Stimulated activated effector memory CD8-positive, alpha-beta T cell treated with anti-CD3 and anti-CD28 coated beads, Interleukin-12 subunit alpha, Interleukin-12 subunit beta, amount 100 ng/mL, for 72 hours (primary cell): Measurements from ENCODE around the gene PHACTR3.
A peak's percentile ranks its signal among the peaks of the same experiment; 100 is the strongest.
"Not testable (repeated sequence)": the region's sequence is repeated elsewhere in the genome, so short reads cannot be mapped to it uniquely, and the experiment has no call there.

Source experiments
- ATAC-seq: fragments of 150-1000 bp; cut with Tn5 transposase; 2 replicates; pipeline ENCODE4 v1.10.0; 2021
- DNase-seq, 2 donors: peaks; one replicate each; pipeline ENCODE4 v3.0.0; 2021 to 2022; ENCODE audit warnings: low spot score in 2 of 2
- H3K27ac Mint-ChIP-seq: one replicate; pipeline ENCODE4 v1.8.0; 2022; ENCODE audit warnings: mild to moderate bottlenecking, mixed read lengths
- H3K36me3 Mint-ChIP-seq: one replicate; pipeline ENCODE4 v1.8.0; 2022; ENCODE audit warnings: mild to moderate bottlenecking, mixed read lengths
- H3K4me1 Mint-ChIP-seq: one replicate; pipeline ENCODE4 v1.8.0; 2022; ENCODE audit warnings: mixed read lengths
- H3K4me3 Mint-ChIP-seq: one replicate; pipeline ENCODE4 v1.8.0; 2022; ENCODE audit warnings: mild to moderate bottlenecking, mixed read lengths
- H3K9me3 Mint-ChIP-seq: one replicate; pipeline ENCODE4 v1.8.0; 2022; ENCODE audit warnings: mixed read lengths

The PHACTR3 gene

GRCh38 chr20:59618131-59618530, 13.8 kb downstream of the PHACTR3 start:
- Mint-ChIP-seq H3K4me3 (no peak overlapping the region), H3K36me3 (no peaks in the 10 kb centered on the region), H3K27ac (no peak overlapping the region), H3K4me1 (no peaks in the 10 kb centered on the region), H3K9me3 (no peaks in the 10 kb centered on the region)
- ATAC-seq, result no peak
- DNase-seq, result no peak

GRCh38 chr20:59618585-59618984, 14.2 kb downstream of the PHACTR3 start:
- not testable (repeated sequence) for H3K4me1 Mint-ChIP-seq, H3K27ac Mint-ChIP-seq, H3K9me3 Mint-ChIP-seq, H3K4me3 Mint-ChIP-seq, DNase-seq, H3K36me3 Mint-ChIP-seq
- ATAC-seq, result peak; percentile 5

- Mint-ChIP-seq H3K4me3 (no peak overlapping the region), H3K27ac (no peak overlapping the region), H3K4me1 (no peaks in the 10 kb centered on the region), H3K36me3 (no peaks in the 10 kb centered on the region), H3K9me3 (no peaks in the 10 kb centered on the region)
- no peak for DNase-seq
- ATAC-seq, result no peak
Measured at GRCh38 chr20:59620860-59621505, 16.6 kb downstream of the PHACTR3 start.

GRCh38 chr20:59622496-59622895, 18.2 kb downstream of the PHACTR3 start:
- DNase-seq, result no peak
- no peak overlapping the region for H3K4me3 Mint-ChIP-seq
- H3K27ac Mint-ChIP-seq, result no peak overlapping the region
- no peaks in the 10 kb centered on the region for H3K4me1 Mint-ChIP-seq
- no peak for ATAC-seq
- no peaks in the 10 kb centered on the region for H3K36me3 Mint-ChIP-seq
- no peaks in the 10 kb centered on the region for H3K9me3 Mint-ChIP-seq

GRCh38 chr20:59623133-59623532, 18.8 kb downstream of the PHACTR3 start:
- DNase-seq, result no peak
- no peak overlapping the region for H3K27ac Mint-ChIP-seq
- no peak overlapping the region for H3K4me3 Mint-ChIP-seq
- H3K36me3 Mint-ChIP-seq, result no peaks in the 10 kb centered on the region
- no peak for ATAC-seq
- no peaks in the 10 kb centered on the region for H3K4me1 Mint-ChIP-seq
- no peaks in the 10 kb centered on the region for H3K9me3 Mint-ChIP-seq

GRCh38 chr20:59623583-59623982, 19.2 kb downstream of the PHACTR3 start:
- no peaks in the 10 kb centered on the region for H3K36me3 Mint-ChIP-seq
- no peak overlapping the region for H3K27ac Mint-ChIP-seq
- no peak for ATAC-seq
- no peak overlapping the region for H3K4me3 Mint-ChIP-seq
- no peaks in the 10 kb centered on the region for H3K9me3 Mint-ChIP-seq
- no peak for DNase-seq
- H3K4me1 Mint-ChIP-seq, result no peaks in the 10 kb centered on the region

GRCh38 chr20:59624401-59624800, 20.1 kb downstream of the PHACTR3 start:
- Mint-ChIP-seq H3K4me3 (no peak overlapping the region), H3K9me3 (no peaks in the 10 kb centered on the region), H3K27ac (no peak overlapping the region), H3K4me1 (no peaks in the 10 kb centered on the region), H3K36me3 (no peaks in the 10 kb centered on the region)
- DNase-seq (no peak), ATAC-seq (no peak)

GRCh38 chr20:59625214-59625922, 21.0 kb downstream of the PHACTR3 start:
- DNase-seq (no peak), ATAC-seq (no peak)
- Mint-ChIP-seq H3K27ac (no peak overlapping the region), H3K4me3 (no peak overlapping the region), H3K36me3 (no peaks in the 10 kb centered on the region), H3K4me1 (no peaks in the 10 kb centered on the region), H3K9me3 (no peaks in the 10 kb centered on the region)

- ATAC-seq, result no peak
- Mint-ChIP-seq H3K36me3 (no peaks in the 10 kb centered on the region), H3K4me1 (no peaks in the 10 kb centered on the region), H3K4me3 (no peak overlapping the region), H3K9me3 (no peaks in the 10 kb centered on the region), H3K27ac (no peak overlapping the region)
- no peak for DNase-seq
Measured at GRCh38 chr20:59627298-59627697, 23.0 kb downstream of the PHACTR3 start.

GRCh38 chr20:59628171-59628570, 23.8 kb downstream of the PHACTR3 start:
- no peaks in the 10 kb centered on the region for H3K36me3 Mint-ChIP-seq
- ATAC-seq (no peak), DNase-seq (no peak)
- H3K27ac Mint-ChIP-seq, result no peak overlapping the region
- no peak overlapping the region for H3K4me3 Mint-ChIP-seq
- H3K9me3 Mint-ChIP-seq, result no peaks in the 10 kb centered on the region
- no peaks in the 10 kb centered on the region for H3K4me1 Mint-ChIP-seq

- ATAC-seq, result no peak
- Mint-ChIP-seq H3K4me1 (no peaks in the 10 kb centered on the region), H3K27ac (no peak overlapping the region), H3K36me3 (no peaks in the 10 kb centered on the region), H3K9me3 (no peaks in the 10 kb centered on the region), H3K4me3 (no peak overlapping the region)
- DNase-seq, result no peak
Measured at GRCh38 chr20:59629141-59630045, 25.1 kb downstream of the PHACTR3 start.

GRCh38 chr20:59630526-59630925, 26.2 kb downstream of the PHACTR3 start:
- no peak for DNase-seq
- no peak overlapping the region for H3K27ac Mint-ChIP-seq
- no peaks in the 10 kb centered on the region for H3K36me3 Mint-ChIP-seq
- H3K9me3 Mint-ChIP-seq, result no peaks in the 10 kb centered on the region
- H3K4me3 Mint-ChIP-seq, result no peak overlapping the region
- H3K4me1 Mint-ChIP-seq, result no peaks in the 10 kb centered on the region
- ATAC-seq, result no peak

GRCh38 chr20:59631751-59632540, 27.6 kb downstream of the PHACTR3 start:
- Mint-ChIP-seq H3K4me1 (no peaks in the 10 kb centered on the region), H3K36me3 (no peaks in the 10 kb centered on the region), H3K27ac (no peak overlapping the region), H3K4me3 (no peak overlapping the region), H3K9me3 (no peaks in the 10 kb centered on the region)
- no peak for ATAC-seq
- no peak for DNase-seq

- Mint-ChIP-seq H3K4me1 (no peaks in the 10 kb centered on the region), H3K27ac (no peak overlapping the region), H3K9me3 (no peaks in the 10 kb centered on the region), H3K4me3 (no peak overlapping the region), H3K36me3 (no peaks in the 10 kb centered on the region)
- ATAC-seq (no peak), DNase-seq (no peak)
Measured at GRCh38 chr20:59632541-59633113, 28.3 kb downstream of the PHACTR3 start.
